GM19238 (cell line): Measurements from ENCODE around the gene UNC119B.
"Not testable (repeated sequence)": the region's sequence is repeated elsewhere in the genome, so short reads cannot be mapped to it uniquely, and the experiment has no call there.

Experiments
- DNase-seq: peaks from one replicate; pipeline ENCODE4 v3.0.0; 2011; ENCODE audit warnings: low spot score; ENCODE audit not compliant: insufficient read length

The UNC119B gene

DNA sequence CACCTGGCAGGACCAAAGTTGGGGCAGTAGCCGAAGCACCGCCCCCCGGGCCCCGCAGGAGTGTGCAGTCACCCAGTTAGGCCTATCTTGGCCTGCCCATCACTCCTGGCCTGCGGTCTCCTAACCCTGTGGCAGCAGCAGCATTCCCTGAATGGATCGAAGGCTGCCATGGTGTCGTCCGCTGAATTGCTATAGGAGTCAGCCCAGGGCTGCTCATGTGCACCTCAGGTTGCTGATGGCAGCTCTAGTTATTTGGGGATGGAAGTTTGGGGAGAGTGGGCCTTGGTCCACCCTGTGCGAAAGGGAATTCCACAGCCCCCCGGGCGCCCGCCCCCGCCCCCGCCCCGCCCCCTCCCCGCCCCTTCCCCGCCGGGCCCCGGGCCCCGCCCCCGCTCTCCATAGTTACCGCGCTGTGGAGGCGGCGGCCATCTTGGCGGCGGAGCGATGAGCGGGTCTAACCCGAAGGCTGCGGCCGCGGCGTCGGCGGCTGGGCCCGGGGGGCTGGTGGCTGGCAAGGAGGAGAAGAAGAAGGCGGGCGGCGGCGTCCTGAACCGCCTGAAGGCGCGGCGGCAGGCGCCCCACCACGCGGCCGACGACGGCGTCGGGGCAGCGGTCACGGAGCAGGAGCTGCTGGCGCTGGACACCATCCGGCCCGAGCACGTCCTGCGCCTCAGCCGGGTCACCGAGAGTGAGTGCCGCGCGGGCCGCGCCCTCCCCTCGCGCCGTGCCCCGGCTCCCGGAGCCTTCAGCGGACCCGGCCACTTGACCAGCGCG is at the start of gene UNC119B:
TSS of gene UNC119B (plus strand) at position 428 of the 774 bp plus-strand sequence. CDS start at position 445, 17 bp downstream.
- DNase-seq = peak; percentile 84

- no peak for DNase-seq
Observed at GRCh38 chr12:120661432-120661831, 48.8 kb upstream of the UNC119B start.

DNA sequence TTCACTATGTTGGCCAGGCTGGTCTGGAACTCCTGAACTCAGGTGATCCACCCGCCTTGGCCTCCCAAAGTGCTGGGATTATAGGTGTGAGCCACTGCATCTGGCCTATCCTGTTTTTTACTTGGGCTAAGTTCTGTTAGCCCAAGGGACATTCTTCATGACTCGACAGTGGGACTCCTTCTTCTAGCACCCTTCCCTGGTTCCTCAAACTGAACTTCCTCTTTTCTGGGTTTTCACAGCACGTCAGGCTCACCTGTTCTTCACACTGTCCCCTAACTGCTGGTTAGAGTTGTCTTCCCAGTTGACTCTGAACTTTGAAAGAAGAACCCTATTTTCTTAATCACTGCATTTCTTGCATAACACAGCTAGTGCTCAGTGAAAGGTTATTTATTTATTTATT is 47.4 kb upstream of the UNC119B start:
- peak; percentile 77 for DNase-seq

DNA sequence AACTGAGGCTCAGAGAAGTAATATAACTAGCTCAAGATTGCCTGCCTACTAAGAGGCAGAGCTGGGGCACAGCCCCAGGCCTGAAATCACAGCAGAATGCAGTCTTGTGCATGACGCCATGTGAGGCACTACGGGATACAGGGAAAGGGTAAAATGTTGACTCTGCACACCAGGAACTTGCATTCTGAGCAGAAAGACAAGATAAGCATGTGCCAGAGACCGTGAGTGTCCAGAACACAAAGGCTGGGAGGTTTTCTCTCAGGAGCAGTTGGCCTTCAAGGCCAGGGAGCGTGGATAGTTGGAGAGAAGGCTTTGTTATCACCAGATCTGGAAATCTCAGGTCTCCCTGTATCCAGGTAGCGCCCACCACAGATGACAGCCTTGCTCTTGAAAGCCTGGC is 46.5 kb upstream of the UNC119B start:
- DNase-seq = no peak

- DNase-seq = no peak
Observed at GRCh38 chr12:120666571-120667390, 43.5 kb upstream of the UNC119B start.

GRCh38 chr12:120668091-120668867 is 42.0 kb upstream of the UNC119B start:
- no peak for DNase-seq

GRCh38 chr12:120668868-120669840 is 41.1 kb upstream of the UNC119B start:
- peak; percentile 65 for DNase-seq

GRCh38 chr12:120670237-120670636 is 40.0 kb upstream of the UNC119B start:
- not testable (repeated sequence) for DNase-seq

GRCh38 chr12:120670667-120671066 is 39.6 kb upstream of the UNC119B start:
- DNase-seq = no peak

- no peak for DNase-seq
Observed at GRCh38 chr12:120674097-120674636, 36.1 kb upstream of the UNC119B start.

GRCh38 chr12:120677765-120678473 is 32.3 kb upstream of the UNC119B start:
- DNase-seq = no peak

GRCh38 chr12:120678572-120678971 is 31.7 kb upstream of the UNC119B start:
- DNase-seq = no peak

GRCh38 chr12:120680165-120680738 is 30.0 kb upstream of the UNC119B start:
- no peak for DNase-seq

GRCh38 chr12:120684523-120684932 is 25.7 kb upstream of the UNC119B start:
- no peak for DNase-seq

GRCh38 chr12:120685522-120685921 is 24.7 kb upstream of the UNC119B start:
- DNase-seq = no peak

- DNase-seq = peak; percentile 76
Observed at GRCh38 chr12:120686151-120686689, 24.0 kb upstream of the UNC119B start.

DNA sequence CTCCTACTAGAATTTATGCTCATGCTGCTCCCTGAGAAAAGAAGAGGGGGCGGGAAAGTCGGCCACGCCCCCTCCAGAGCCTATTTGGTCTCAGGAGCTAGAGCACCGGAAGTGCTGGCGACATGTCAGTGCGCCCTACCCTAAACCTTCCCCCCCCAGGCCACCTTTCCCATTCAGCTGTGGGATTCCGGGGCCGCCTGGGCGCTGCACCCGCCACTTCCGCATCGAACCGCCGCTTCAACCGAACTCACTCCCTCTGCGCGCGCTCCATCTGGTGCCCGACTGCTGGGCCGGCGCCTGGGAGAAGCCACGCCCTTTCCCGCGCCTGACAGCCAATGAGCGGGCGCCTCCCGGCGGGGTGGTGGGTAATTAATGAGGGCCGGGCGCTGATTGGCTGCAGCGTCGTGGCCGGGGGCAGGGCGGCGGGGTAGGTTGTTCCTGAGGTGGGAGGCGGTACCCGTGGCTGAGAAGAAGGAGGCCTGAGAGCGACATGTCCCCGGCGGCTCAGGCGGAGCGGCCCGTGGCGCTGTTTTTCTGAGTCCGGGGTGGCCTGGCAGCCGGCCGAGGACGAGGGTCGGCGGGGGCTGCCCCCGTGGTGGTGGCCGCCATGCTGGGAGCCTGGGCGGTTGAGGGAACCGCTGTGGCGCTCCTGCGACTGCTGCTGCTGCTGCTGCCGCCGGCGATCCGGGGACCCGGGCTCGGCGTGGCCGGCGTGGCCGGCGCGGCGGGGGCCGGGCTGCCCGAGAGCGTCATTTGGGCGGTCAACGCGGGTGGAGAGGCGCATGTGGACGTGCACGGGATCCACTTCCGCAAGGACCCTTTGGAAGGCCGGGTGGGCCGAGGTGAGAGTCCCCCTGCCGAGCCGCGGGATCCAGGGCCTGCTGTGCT is 23.3 kb upstream of the UNC119B start, which contains the start of gene MLEC:
TSS of gene MLEC (plus strand) at position 460 of the 888 bp plus-strand sequence. CDS start at position 608, 148 bp downstream.
- DNase-seq = peak; percentile 87
